Right lobe of liver (tissue), 4 donors: Measurements from ENCODE around the gene RFX4.

ENCODE experiments used
- POLR2A ChIP-seq: fragments of 450-650 bp; IDR thresholded peaks from one replicate; pipeline ENCODE4 v1.6.1; 2017; ENCODE audit warnings: antibody characterized with exemption, mild to moderate bottlenecking
- TF ChIP-seq, protein P1 (sequence below), 4 donors: fragments of 200-600 bp in 3 of 4; fragments of 450-650 bp in 1 of 4; IDR thresholded peaks; one replicate each; pipeline versions ENCODE4 v1.5.1 to v1.8.0; 2016 to 2022; ENCODE audit warnings: antibody characterized with exemption in 4 of 4, mild to moderate bottlenecking in 2 of 4
- donor health status: DM: no; HTN: no; CAD: no.
- donor health status: DM: no; HTN: no; CAD: no.
- donor health status: DM: no; HTN: yes; CAD: no.

DNA sequence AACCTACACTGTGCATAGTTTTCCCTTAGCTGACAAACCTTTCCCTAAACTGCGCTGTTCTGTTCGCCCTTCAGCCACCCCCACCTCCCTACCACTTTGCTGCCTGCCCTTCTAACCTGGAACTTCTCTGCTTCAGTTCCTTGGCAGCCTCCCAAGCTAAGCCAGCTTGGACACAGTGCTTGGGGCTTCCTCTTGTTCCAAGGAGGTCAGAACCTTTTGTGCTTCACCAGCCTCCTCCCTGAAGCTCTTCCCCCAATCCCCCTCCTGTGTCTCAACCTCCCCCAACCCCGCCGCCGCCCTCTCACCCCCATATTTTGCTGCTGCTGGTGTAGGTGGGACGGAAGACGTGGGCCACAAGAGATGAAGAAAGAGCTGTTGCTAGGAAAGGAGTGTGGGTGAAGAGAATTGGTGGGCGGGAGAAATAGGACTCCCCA is 183.6 kb downstream of the RFX4 start:
- TF ChIP-seq, protein P1, sequence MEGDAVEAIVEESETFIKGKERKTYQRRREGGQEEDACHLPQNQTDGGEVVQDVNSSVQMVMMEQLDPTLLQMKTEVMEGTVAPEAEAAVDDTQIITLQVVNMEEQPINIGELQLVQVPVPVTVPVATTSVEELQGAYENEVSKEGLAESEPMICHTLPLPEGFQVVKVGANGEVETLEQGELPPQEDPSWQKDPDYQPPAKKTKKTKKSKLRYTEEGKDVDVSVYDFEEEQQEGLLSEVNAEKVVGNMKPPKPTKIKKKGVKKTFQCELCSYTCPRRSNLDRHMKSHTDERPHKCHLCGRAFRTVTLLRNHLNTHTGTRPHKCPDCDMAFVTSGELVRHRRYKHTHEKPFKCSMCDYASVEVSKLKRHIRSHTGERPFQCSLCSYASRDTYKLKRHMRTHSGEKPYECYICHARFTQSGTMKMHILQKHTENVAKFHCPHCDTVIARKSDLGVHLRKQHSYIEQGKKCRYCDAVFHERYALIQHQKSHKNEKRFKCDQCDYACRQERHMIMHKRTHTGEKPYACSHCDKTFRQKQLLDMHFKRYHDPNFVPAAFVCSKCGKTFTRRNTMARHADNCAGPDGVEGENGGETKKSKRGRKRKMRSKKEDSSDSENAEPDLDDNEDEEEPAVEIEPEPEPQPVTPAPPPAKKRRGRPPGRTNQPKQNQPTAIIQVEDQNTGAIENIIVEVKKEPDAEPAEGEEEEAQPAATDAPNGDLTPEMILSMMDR (IDR thresholded peaks at IDR 0.05) = no peak
- TF ChIP-seq POLR2A = no peak
